Measurements from ENCODE around the gene GOLGA3. TPM values are rescaled to one million over a fixed set of nuclear protein-coding genes. Genes with fewer than 3 reads are reported as not detected.
"Not testable (repeated sequence)": the region's sequence is repeated elsewhere in the genome, so short reads cannot be mapped to it uniquely, and the experiment has no call there.

Gene GOLGA3
- polyA plus RNA-seq, 3 donors, result 27.3 to 36.7 (median 34.5) TPM

- DNase-seq, result not testable (repeated sequence)
Measured at GRCh38 chr12:132758825-132759224, 69.8 kb downstream of the GOLGA3 start.

- no peak for DNase-seq
Measured at GRCh38 chr12:132754160-132754932, 74.3 kb downstream of the GOLGA3 start.

- DNase-seq, result not testable (repeated sequence)
Measured at GRCh38 chr12:132753670-132754069, 75.0 kb downstream of the GOLGA3 start.

- DNase-seq, result no peak
Measured at GRCh38 chr12:132748319-132748718, 80.3 kb downstream of the GOLGA3 start.

- no peak for DNase-seq
Measured at GRCh38 chr12:132747896-132748295, 80.8 kb downstream of the GOLGA3 start.

- DNase-seq, result no peak
Measured at GRCh38 chr12:132747395-132747794, 81.3 kb downstream of the GOLGA3 start.

- DNase-seq, result no peak
Measured at GRCh38 chr12:132746613-132747012, 82.1 kb downstream of the GOLGA3 start.

GRCh38 chr12:132743831-132744230 is 84.8 kb downstream of the GOLGA3 start:
- no peak for DNase-seq

- DNase-seq, result no peak
Measured at GRCh38 chr12:132741620-132742019, 87.0 kb downstream of the GOLGA3 start.

GRCh38 chr12:132740652-132741051 is 88.0 kb downstream of the GOLGA3 start:
- no peak for DNase-seq

GRCh38 chr12:132740313-132740646 is 88.4 kb downstream of the GOLGA3 start:
- DNase-seq, result no peak

GRCh38 chr12:132739600-132740312 is 88.9 kb downstream of the GOLGA3 start:
- no peak for DNase-seq

- DNase-seq, result no peak
Measured at GRCh38 chr12:132736913-132737312, 91.8 kb downstream of the GOLGA3 start.

GRCh38 chr12:132736378-132736777 is 92.3 kb downstream of the GOLGA3 start:
- no peak for DNase-seq

GRCh38 chr12:132735496-132735895 is 93.2 kb downstream of the GOLGA3 start:
- no peak for DNase-seq

- no peak for DNase-seq
Measured at GRCh38 chr12:132734206-132734605, 94.5 kb downstream of the GOLGA3 start.

GRCh38 chr12:132731574-132731973 is 97.1 kb downstream of the GOLGA3 start:
- no peak for DNase-seq

GRCh38 chr12:132730353-132730752 is 98.3 kb downstream of the GOLGA3 start:
- no peak for DNase-seq

- no peak for DNase-seq
Measured at GRCh38 chr12:132729541-132730320, 98.9 kb downstream of the GOLGA3 start.

- no peak for DNase-seq
Measured at GRCh38 chr12:132728502-132728901, 100.2 kb downstream of the GOLGA3 start.

GRCh38 chr12:132727091-132727794 is 101.4 kb downstream of the GOLGA3 start:
- DNase-seq, result no peak

- no peak for DNase-seq
Measured at GRCh38 chr12:132726386-132726785, 102.3 kb downstream of the GOLGA3 start.

All from renal pelvis (tissue), 4 donors.